AG09309 (cell line): Measurements from ENCODE around the gene OR7G1.

Source experiments
- DNase-seq: peaks from one replicate; pipeline ENCODE4 v3.0.0-alpha.2; 2010; ENCODE audit warnings: low read depth
- H3K4me3 ChIP-seq: 2 replicates; pipeline ENCODE4 v1.5.1; 2011; ENCODE audit warnings: mild to moderate bottlenecking, low read depth, low read length, moderate library complexity; ENCODE audit not compliant: control insufficient read depth
- CTCF ChIP-seq: IDR thresholded peaks from 2 replicates; pipeline ENCODE4 v1.5.1; 2011; ENCODE audit warnings: mild to moderate bottlenecking, low read depth, low read length, inconsistent platforms; ENCODE audit not compliant: insufficient read depth, control insufficient read depth; ENCODE audit errors: missing control alignments

Gene OR7G1

DNA sequence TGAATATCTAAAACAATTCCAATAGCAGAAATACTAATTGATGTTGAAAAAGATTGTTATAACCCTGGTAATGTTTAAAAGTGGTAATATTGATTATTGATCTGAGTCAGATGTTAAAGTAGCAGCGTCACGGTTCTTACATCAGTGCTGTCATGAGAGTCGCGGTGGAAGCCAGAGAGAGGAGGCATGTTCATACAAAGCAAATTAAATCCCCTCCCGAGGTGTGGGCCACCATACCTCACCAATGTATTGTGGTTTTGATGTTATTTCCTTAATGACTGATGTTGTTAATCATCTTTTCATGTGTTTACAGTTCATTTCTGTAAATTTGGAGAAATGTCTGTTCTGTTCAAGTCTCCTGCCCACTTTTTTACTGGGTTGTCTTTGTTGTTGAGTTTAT, 35.8 kb upstream of the OR7G1 start:
- TF ChIP-seq CTCF, result no peak
- DNase-seq, result no peak
- H3K4me3 ChIP-seq, result no peak overlapping the region

- DNase-seq, result no peak
- TF ChIP-seq CTCF, result no peak
- no peak overlapping the region for H3K4me3 ChIP-seq
These were observed 35.1 kb upstream of the OR7G1 start for GRCh38 chr19:9150650-9151049.

DNA sequence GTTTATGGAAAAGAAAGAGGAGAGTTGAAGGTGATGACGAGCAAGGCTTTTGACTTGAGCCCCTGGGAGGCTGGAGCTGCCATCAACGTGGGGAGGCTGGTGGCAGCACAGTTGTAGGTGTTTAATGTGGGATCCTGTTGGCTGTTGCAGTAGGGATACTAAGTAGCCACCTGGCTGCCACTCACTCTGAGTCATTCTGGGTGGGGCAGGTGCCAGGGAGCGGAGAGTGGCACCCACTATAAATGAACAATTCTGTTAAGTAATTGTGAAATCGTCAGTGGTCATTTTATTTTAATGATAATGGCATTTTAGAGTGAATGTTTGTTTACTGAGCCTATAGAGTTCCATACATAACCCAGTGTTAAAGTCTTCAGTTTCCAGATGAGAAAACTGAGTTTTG, 34.4 kb upstream of the OR7G1 start:
- DNase-seq, result no peak
- TF ChIP-seq CTCF, result no peak
- H3K4me3 ChIP-seq, result no peak overlapping the region

DNA sequence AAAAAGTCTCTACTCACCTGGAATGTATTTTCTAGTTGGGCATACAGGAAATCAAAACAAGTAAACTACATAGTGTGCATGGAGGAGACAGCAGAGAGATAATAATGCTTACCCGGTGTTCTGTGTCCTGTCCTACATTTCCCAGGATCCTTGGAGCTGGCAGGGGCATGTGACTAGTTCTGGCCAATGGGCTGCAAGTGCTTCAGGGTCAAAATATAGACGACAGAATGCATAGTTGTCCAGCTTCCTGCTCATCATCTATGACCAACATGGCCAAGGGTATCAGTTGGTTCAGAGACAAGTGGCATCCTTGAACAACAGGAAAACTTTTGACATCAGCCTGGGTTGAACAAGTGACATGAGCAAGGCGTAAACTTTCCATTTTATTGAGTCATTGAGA, 33.1 kb upstream of the OR7G1 start:
- DNase-seq, result no peak
- H3K4me3 ChIP-seq, result no peak overlapping the region
- no peak for TF ChIP-seq CTCF

DNA sequence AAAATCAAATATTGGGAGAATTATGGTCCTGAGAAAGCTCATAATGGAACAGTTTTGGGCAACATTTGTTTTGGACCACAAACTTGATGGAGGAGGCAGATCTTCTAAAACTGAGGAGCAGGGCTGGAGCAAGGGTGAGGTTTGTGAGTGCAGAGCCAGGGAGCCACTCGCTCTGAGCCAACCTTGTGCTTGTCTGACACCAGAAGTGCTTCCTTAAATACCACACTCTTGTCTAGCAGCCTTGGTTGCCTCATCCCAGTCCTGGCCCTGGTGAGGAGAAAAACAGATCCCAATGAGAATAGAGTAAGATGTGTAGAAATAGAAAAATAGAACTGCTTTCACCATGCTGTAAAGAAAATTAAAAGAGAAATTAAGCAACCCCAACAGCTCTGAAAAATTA, 31.3 kb upstream of the OR7G1 start:
- DNase-seq, result no peak
- H3K4me3 ChIP-seq, result no peak overlapping the region
- TF ChIP-seq CTCF, result no peak

- TF ChIP-seq CTCF, result no peak
- no peak for DNase-seq
- no peak overlapping the region for H3K4me3 ChIP-seq
These were observed 29.4 kb upstream of the OR7G1 start for GRCh38 chr19:9144920-9145319.
